Loucy (cell line): ENCODE results near the gene TNFRSF8.

Experiments used
- H2AFZ ChIP-seq: fragments of 200-600 bp; sonication (generic); 2 replicates; pipeline ENCODE4 v1.6.0; 2016; ENCODE audit warnings: antibody characterized with exemption, mild to moderate bottlenecking, low read length, moderate library complexity
- H3F3A ChIP-seq: fragments of 200-600 bp; 2 replicates; pipeline ENCODE4 v1.6.0; 2016; ENCODE audit warnings: antibody characterized with exemption, low read depth, mild to moderate bottlenecking
- H3K27me3 ChIP-seq: fragments of 200-600 bp; sonication (generic); 2 replicates; pipeline ENCODE4 v1.6.1; 2014; ENCODE audit warnings: low read length, mild to moderate bottlenecking; ENCODE audit not compliant: insufficient read depth, poor library complexity, severe bottlenecking
- H3K36me3 ChIP-seq: fragments of 200-600 bp; sonication (generic); 2 replicates; pipeline ENCODE4 v1.6.1; 2016; ENCODE audit warnings: low read length; ENCODE audit not compliant: insufficient read depth
- H3K4me1 ChIP-seq: fragments of 200-600 bp; sonication (generic); 2 replicates; pipeline ENCODE4 v1.5.1; 2014; ENCODE audit warnings: low read length, mild to moderate bottlenecking; ENCODE audit not compliant: insufficient read depth, poor library complexity, severe bottlenecking
- H3K4me2 ChIP-seq: fragments of 200-600 bp; sonication (generic); 2 replicates; pipeline ENCODE4 v1.6.0; 2014; ENCODE audit warnings: antibody characterized with exemption, low read length, low read depth, mild to moderate bottlenecking; ENCODE audit not compliant: poor library complexity, severe bottlenecking
- H3K4me3 ChIP-seq: fragments of 200-600 bp; sonication (generic); 2 replicates; pipeline ENCODE4 v1.5.1; 2014; ENCODE audit warnings: low read length, mild to moderate bottlenecking, mixed read lengths; ENCODE audit not compliant: poor library complexity, severe bottlenecking
- H3K79me2 ChIP-seq: fragments of 200-600 bp; sonication (generic); 2 replicates; pipeline ENCODE4 v1.6.1; 2014; ENCODE audit warnings: low read length; ENCODE audit not compliant: insufficient read depth
- H3K9ac ChIP-seq: fragments of 200-600 bp; sonication (generic); 2 replicates; pipeline ENCODE4 v1.6.0; 2014; ENCODE audit warnings: mild to moderate bottlenecking, low read depth, low read length, moderate library complexity; ENCODE audit not compliant: poor library complexity, severe bottlenecking
- H3K9me2 ChIP-seq: fragments of 200-600 bp; sonication (generic); replicated peaks from 2 replicates; pipeline ENCODE4 v1.6.1; 2016; ENCODE audit warnings: low read depth, low read length, mixed read lengths
- H3K9me3 ChIP-seq: fragments of 200-600 bp; sonication (generic); 2 replicates; pipeline ENCODE4 v1.6.1; 2014; ENCODE audit warnings: mild to moderate bottlenecking, antibody characterized with exemption, low read length, low read depth; ENCODE audit not compliant: insufficient read depth
- H4K20me1 ChIP-seq: fragments of 200-600 bp; sonication (generic); 2 replicates; pipeline ENCODE4 v1.6.0; 2014; ENCODE audit warnings: antibody characterized with exemption, low read length, mild to moderate bottlenecking; ENCODE audit not compliant: insufficient read depth, poor library complexity, severe bottlenecking
- CTCF ChIP-seq: fragments of 200-600 bp; sonication (generic); conservative IDR thresholded peaks from 2 replicates; pipeline ENCODE4 v1.5.1; 2014; ENCODE audit warnings: mild to moderate bottlenecking, antibody characterized with exemption, low read length
- EZH2phosphoT487 ChIP-seq: fragments of 200-600 bp; IDR thresholded peaks from 2 replicates; pipeline ENCODE4 v1.6.1; 2018; ENCODE audit warnings: antibody characterized with exemption, mild to moderate bottlenecking, moderate library complexity, borderline replicate concordance

TNFRSF8 gene

GRCh38 chr1:12057382-12057781, 5.7 kb upstream of the TNFRSF8 start:
- no peaks in the 10 kb centered on the region for H3K9me3 ChIP-seq
- no peak for TF ChIP-seq EZH2phosphoT487
- no peak for TF ChIP-seq CTCF
- H3K36me3 ChIP-seq, result no peaks in the 10 kb centered on the region
- H3F3A ChIP-seq, result no peaks in the 10 kb centered on the region
- H3K79me2 ChIP-seq, result no peaks in the 10 kb centered on the region
- H3K9me2 ChIP-seq, result no peaks in the 10 kb centered on the region
- H3K4me2 ChIP-seq, result no peak overlapping the region
- no peak overlapping the region for H3K4me3 ChIP-seq
- no peaks in the 10 kb centered on the region for H3K27me3 ChIP-seq
- H3K9ac ChIP-seq, result no peak overlapping the region
- peaks cover under 1% of the 10 kb centered on the region for H3K4me1 ChIP-seq
- H4K20me1 ChIP-seq, result no peaks in the 10 kb centered on the region
- H2AFZ ChIP-seq, result no peak overlapping the region

- no peaks in the 10 kb centered on the region for H3K27me3 ChIP-seq
- H3K4me3 ChIP-seq, result no peak overlapping the region
- no peaks in the 10 kb centered on the region for H3K79me2 ChIP-seq
- H3K9ac ChIP-seq, result no peak overlapping the region
- no peaks in the 10 kb centered on the region for H4K20me1 ChIP-seq
- peaks cover 4% of the 10 kb centered on the region for H3K4me1 ChIP-seq
- no peak overlapping the region for H3K4me2 ChIP-seq
- H3K36me3 ChIP-seq, result no peaks in the 10 kb centered on the region
- no peak for TF ChIP-seq CTCF
- no peak for TF ChIP-seq EZH2phosphoT487
- H3K9me2 ChIP-seq, result no peaks in the 10 kb centered on the region
- H3F3A ChIP-seq, result no peaks in the 10 kb centered on the region
- H3K9me3 ChIP-seq, result no peaks in the 10 kb centered on the region
- H2AFZ ChIP-seq, result no peak overlapping the region
Measured at GRCh38 chr1:12057940-12058687, 5.0 kb upstream of the TNFRSF8 start.

GRCh38 chr1:12059226-12059625, 3.9 kb upstream of the TNFRSF8 start:
- no peaks in the 10 kb centered on the region for H3K36me3 ChIP-seq
- peaks cover 7% of the 10 kb centered on the region for H3K79me2 ChIP-seq
- no peaks in the 10 kb centered on the region for H3F3A ChIP-seq
- no peak overlapping the region for H3K4me2 ChIP-seq
- H3K27me3 ChIP-seq, result no peaks in the 10 kb centered on the region
- H3K4me1 ChIP-seq, result peaks cover 14% of the 10 kb centered on the region
- H4K20me1 ChIP-seq, result no peaks in the 10 kb centered on the region
- no peaks in the 10 kb centered on the region for H3K9me2 ChIP-seq
- H3K9me3 ChIP-seq, result no peaks in the 10 kb centered on the region
- no peak overlapping the region for H2AFZ ChIP-seq
- no peak overlapping the region for H3K4me3 ChIP-seq
- no peak overlapping the region for H3K9ac ChIP-seq
- TF ChIP-seq CTCF (no peak), EZH2phosphoT487 (no peak)
